ENCODE results near the gene GPR173. TPM values are rescaled to one million over a fixed set of nuclear protein-coding genes. Genes with fewer than 3 reads are reported as not detected.

GPR173 gene
- total and polyA plus RNA-seq, 2 of the 8 experiments (the other 6 are each of a cell fraction or from before 2014, with no cell fraction given) = 7.0 to 11.3 TPM

- TF ChIP-seq CHD7 (IDR thresholded peaks at IDR 0.05; ENCODE audit: insufficient replicate concordance, low read length) (no peak), CREB1 (IDR thresholded peaks at IDR 0.05) (no peak), CHD2 (IDR thresholded peaks at IDR 0.05; ENCODE audit: low read length) (no peak), MAFK (IDR thresholded peaks at IDR 0.05; ENCODE audit: low read depth, low read length) (no peak), E2F6 (IDR thresholded peaks at IDR 0.05) (no peak), RXRA (IDR thresholded peaks at IDR 0.05; ENCODE audit: insufficient read depth, low read depth, low read length) (0 out of 2 replicates have a peak, but pooled peaks have one; percentile 31), SIN3A (conservative IDR thresholded peaks at IDR 0.05 in 1 of 2, IDR thresholded peaks at IDR 0.05 in 1 of 2; ENCODE audit: low read depth in 1 of 2, low read length in 2 of 2) (no peak)
These were observed 32.3 kb downstream of the GPR173 start (continued) for GRCh38 chrX:53080628-53081580.
